ENCODE measurements around the gene DCAF4.

DNA sequence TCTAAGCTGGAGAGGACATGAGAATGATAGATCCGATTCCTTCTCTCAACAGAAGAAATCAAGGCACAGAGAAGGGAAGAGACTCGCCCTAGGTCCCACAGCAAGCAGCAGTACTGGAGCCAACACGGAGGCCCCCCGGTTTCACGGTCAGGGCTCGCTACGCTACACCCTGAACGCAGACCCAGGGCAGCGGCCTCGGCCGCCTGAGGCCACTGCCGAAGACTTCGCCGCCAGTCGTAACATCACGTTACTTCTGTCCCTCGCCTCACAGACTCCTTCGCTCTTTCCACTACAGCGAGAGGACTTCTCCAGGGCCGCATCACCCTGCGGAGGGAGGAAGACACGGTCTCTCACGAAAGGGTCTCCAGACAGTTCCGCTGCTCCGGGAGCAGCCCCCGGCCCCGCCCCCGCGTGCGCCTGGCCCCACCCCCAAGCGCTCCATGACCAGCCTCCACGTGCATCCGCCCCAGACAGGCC, 411 bp upstream of the DCAF4 start:
- TF ChIP-seq ARNTL (CRISPR knock-in tag; IDR thresholded peaks at IDR 0.05; ENCODE audit: borderline replicate concordance, low read depth) (no peak), CREB5 (CRISPR knock-in tag; IDR thresholded peaks at IDR 0.05; ENCODE audit: low read depth) (no peak), ZC3H10 (CRISPR knock-in tag; IDR thresholded peaks at IDR 0.05) (no peak), CSDC2 (CRISPR knock-in tag; IDR thresholded peaks at IDR 0.05) (no peak), ZNF70 (CRISPR knock-in tag; IDR thresholded peaks at IDR 0.05) (no peak), RARB (CRISPR knock-in tag; IDR thresholded peaks at IDR 0.05) (no peak), ZFP30 (CRISPR knock-in tag; IDR thresholded peaks at IDR 0.05) (no peak), ESRRG (CRISPR knock-in tag; IDR thresholded peaks at IDR 0.05) (no peak), ISL1 (CRISPR knock-in tag; IDR thresholded peaks at IDR 0.05) (no peak), OSR1 (CRISPR knock-in tag; IDR thresholded peaks at IDR 0.05) (no peak)
- TF ChIP-seq, protein P1, sequence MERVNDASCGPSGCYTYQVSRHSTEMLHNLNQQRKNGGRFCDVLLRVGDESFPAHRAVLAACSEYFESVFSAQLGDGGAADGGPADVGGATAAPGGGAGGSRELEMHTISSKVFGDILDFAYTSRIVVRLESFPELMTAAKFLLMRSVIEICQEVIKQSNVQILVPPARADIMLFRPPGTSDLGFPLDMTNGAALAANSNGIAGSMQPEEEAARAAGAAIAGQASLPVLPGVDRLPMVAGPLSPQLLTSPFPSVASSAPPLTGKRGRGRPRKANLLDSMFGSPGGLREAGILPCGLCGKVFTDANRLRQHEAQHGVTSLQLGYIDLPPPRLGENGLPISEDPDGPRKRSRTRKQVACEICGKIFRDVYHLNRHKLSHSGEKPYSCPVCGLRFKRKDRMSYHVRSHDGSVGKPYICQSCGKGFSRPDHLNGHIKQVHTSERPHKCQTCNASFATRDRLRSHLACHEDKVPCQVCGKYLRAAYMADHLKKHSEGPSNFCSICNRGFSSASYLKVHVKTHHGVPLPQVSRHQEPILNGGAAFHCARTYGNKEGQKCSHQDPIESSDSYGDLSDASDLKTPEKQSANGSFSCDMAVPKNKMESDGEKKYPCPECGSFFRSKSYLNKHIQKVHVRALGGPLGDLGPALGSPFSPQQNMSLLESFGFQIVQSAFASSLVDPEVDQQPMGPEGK (CRISPR knock-in tag; IDR thresholded peaks at IDR 0.05; ENCODE audit: borderline replicate concordance), result no peak
- TF ChIP-seq, protein P2, sequence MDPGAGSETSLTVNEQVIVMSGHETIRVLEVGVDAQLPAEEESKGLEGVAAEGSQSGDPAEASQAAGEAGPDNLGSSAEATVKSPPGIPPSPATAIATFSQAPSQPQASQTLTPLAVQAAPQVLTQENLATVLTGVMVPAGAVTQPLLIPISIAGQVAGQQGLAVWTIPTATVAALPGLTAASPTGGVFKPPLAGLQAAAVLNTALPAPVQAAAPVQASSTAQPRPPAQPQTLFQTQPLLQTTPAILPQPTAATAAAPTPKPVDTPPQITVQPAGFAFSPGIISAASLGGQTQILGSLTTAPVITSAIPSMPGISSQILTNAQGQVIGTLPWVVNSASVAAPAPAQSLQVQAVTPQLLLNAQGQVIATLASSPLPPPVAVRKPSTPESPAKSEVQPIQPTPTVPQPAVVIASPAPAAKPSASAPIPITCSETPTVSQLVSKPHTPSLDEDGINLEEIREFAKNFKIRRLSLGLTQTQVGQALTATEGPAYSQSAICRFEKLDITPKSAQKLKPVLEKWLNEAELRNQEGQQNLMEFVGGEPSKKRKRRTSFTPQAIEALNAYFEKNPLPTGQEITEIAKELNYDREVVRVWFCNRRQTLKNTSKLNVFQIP (CRISPR knock-in tag; IDR thresholded peaks at IDR 0.05; ENCODE audit: borderline replicate concordance, low read depth), result no peak
